GM18519 (cell line): ENCODE measurements around the gene HTR2C.
"Not testable (repeated sequence)": the region's sequence is repeated elsewhere in the genome, so short reads cannot be mapped to it uniquely, and the experiment has no call there.

Source experiments
- ATAC-seq: cut with Tn5 transposase; IDR thresholded peaks from one replicate; pipeline ENCODE4 v1.9.1; 2021; ENCODE audit warnings: mild to moderate bottlenecking, moderate library complexity; ENCODE audit not compliant: unreplicated experiment, low FRiP score

Gene HTR2C

DNA sequence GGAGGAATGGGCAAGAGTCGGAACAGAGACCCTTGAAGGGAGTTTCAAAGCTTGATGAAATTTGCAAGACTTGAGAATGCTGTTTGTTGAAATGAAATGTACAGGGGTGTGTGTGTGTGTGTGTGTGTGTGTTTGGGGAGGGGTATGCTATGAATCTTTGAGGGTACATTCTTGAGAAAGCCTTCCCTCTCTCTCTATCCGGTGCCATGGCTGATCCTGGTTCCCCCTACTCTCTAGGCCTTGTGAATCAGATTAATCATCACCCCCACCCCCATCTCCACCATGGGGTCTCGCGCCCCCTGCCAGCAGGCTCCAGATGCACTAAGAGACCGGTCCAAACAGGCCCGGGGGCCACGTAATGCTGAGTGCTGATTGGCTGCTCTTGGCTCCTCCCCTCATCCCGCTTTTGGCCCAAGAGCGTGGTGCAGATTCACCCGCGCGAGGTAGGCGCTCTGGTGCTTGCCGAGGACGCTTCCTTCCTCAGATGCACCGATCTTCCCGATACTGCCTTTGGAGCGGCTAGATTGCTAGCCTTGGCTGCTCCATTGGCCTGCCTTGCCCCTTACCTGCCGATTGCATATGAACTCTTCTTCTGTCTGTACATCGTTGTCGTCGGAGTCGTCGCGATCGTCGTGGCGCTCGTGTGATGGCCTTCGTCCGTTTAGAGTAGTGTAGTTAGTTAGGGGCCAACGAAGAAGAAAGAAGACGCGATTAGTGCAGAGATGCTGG lies at the start of gene HTR2C:
Gene HTR2C, plus strand, starts transcription at position 441 of the 729 bp plus-strand sequence. CDS start 142,851 bp downstream, outside the sequence.
- ATAC-seq = no peak

DNA sequence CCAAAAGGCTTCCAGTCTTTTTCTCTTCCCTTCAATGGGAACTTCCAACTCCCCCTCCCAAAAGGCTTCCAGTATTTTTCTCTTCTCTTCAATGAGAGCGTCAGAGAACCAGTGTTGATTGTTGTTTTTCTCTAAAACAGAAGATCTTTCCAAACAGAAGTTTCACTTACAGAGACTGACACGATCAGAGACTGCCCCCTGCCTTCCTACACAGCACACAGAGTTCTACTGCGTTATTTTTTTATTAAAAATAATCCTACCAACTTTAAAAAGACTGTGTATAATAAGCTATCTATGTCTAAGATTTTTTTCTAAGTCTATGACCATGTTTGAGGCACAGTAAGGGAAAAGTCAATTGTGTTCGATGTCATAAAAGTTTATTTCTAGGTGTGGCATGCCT lies 3.5 kb upstream of the HTR2C start:
- no peak for ATAC-seq

DNA sequence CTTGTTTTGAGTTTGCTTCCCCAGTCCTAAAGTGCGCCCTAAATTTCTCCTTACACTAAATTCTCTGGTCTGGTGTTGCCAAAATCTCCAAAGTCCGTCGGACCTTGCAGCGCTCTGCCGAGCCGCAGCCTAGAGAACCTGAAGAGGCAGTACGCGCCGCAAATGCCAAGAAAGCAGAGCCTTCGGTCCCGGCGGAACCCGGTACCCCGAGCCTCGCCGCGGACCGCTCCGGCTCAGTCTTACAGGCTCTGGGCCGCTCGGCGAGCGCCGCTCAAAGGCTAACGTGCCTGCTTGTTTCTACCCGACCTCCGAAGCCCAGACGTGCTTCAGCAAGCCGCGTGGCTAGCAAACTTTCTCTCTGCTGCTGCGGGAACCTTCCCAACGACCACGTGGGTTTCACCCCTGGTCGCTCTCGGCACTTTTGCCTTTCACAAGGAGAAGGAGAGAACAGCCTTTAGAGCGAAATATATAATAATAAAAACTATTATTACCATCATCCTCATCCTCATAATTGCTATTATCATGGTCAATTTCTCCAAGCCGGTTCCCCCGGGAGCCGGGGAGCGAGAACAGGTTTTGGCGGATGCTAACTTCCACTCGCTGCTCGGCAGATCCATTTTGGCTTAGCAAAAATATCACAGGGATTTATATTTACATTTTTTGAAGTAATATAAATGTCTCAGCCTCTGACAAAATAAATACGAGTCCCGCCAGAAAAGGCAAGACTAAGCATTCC lies 2.2 kb upstream of the HTR2C start:
- no peak for ATAC-seq

GRCh38 chrX:114582264-114582632 lies 1.6 kb upstream of the HTR2C start:
- ATAC-seq = no peak

DNA sequence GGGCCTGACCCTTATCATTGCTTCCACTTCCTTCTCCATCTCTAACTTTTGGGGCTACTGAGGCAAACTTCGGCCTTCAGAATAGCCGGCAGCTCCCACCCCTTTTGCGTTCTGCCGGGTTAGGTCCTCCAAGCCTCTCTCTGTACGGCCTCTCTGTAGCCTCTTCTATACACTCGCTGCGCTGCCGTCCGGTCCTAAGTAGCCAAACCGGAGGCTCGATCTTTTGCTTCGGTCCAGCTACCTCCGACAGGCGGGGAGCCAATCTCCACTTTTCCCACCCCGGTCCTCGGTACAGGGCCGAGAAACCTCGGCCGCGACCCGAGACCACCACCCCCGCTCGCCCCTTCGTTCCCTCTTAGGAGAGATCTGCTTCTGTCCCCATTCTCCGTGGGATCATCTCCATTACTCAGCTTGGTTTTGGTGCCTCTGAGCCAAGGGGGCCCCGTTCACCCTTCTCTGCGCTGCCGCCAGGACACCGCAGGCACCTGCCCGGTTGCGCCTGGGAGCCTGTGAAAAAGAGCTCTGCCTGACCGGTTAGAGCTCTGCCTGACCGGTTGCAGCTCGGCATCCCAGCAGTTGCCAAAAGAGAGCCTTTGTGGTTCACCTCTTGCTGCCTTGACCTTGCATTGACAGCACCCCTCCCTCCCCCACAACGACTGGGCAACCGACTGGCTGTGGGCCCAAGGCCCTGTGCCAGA lies 1.0 kb upstream of the HTR2C start:
- no peak for ATAC-seq

GRCh38 chrX:114584375-114584943 lies 573 bp downstream of the HTR2C start:
- no peak for ATAC-seq

- ATAC-seq = no peak
These were observed 1.3 kb downstream of the HTR2C start for GRCh38 chrX:114584983-114585842.

- ATAC-seq = no peak
These were observed 7.2 kb downstream of the HTR2C start for GRCh38 chrX:114591121-114591520.

DNA sequence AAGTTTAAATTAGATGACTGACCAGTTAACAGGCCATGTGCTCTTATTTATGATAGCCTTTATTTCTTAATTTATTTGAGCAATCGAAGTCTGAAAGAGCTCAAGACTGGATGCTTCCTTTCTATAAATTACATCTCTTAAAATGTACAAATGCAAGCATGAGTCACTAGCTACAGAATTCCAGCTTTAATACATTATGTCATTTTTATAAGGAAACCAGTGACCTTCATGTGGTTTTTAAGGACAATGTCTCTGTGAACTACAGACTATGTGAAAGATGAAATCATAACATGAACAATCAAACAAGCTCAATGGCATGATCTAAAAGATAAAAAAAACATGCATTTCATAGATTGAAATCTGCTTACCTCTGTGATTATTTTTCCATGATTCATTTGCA lies 15.4 kb downstream of the HTR2C start:
- no peak for ATAC-seq

DNA sequence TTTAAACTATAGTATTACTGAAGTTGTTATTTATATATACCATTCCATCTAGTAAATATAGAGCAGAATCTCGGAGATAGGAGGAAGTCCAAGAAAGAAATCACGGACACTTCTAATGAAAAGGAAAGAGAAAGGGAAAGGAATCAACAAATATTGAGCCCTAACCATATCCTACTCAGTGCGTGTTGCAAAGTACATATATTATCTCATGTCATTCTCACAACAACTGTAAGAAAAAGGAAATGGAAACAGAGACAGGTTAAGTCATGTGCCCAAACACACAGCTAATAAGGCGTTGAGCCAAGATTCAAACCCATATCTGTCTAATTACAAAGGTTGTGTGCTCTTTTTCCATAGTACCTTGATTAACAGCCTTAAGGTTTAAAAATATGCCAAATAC lies 16.0 kb downstream of the HTR2C start:
- no peak for ATAC-seq

DNA sequence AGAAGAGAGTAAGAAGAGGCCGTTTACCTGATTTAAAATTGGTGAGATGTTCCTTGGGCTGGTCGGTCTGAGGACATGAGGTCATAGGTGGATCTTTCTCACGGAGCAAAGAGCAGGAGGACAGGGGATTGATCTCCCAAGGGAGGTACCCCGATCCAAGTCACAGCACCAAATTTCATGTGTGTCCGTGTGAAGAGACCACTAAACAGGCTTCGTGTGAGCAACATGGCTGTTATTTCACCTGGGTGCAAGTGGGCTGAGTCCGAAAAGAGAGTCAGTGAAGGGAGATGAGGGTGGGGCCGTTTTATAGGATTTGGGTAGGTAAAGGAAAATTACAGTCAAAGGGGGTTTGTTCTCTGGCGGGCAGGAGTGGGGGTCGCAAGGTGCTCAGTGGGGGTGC lies 22.7 kb downstream of the HTR2C start:
- ATAC-seq = not testable (repeated sequence)

DNA sequence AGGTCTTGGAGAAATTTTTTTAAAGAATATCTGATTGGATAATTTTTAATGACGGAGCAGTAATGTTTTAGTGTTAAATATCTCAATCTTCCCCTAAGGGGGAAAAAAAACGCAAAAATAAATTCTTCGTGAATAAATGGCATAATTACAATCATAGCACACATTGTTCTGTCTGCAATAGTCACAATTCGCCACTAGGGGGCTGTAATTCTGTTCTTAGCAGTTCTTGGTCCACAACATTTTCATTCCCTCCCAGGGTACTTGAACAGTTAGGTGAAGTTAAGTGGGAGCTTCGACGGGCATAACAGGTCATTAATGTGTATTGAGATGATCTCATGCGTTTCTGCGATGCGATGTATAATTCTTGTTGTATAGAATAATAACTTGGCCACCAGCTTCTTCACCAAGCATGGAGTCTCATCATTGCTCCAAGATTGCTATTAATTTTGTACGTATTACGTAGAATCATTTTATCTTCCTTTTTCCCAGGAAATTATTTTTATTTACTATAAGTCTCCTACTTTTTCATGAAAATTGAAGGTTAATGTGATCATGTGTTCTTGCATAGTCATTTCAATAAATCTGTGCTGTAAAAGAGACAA lies 27.2 kb downstream of the HTR2C start:
- peak; percentile 79 for ATAC-seq

- ATAC-seq = no peak
These were observed 31.9 kb downstream of the HTR2C start for GRCh38 chrX:114615765-114616164.

DNA sequence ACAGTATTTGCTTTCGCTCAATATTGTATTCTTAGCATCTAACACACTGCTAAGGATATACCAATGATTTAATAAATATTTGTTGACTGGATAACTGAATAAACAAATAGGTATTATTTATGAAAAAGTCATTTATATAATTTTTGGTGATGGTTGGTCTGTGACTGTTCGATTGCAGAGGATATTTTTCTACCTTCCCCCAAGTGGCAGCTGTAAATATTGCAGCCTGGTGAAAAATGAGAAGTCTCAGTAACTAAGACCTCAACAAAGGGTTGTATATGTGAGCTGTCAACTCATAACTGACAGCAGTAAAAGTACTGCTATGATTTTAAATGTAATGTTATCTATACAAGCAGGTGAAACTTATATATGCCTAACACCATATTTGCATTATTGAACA lies 36.0 kb downstream of the HTR2C start:
- peak; percentile 84 for ATAC-seq

DNA sequence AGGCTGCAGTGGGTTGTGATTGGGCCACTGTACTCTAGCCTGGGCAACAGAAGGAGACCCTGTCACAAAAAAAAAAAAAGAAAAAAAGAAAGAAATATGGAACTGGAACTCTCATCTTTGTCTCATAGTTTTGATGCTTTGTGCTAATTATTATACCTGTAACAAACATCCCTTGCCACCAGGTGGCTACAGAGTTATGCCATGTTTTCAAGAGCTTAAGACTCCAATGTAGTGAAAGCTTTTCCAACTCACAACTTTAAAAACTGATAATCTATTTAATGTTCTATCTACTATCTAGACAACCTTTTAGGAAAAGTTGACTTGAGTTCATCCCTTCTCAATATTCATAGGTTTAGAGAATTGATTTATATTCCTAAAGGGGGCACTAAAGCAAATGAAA lies 42.4 kb downstream of the HTR2C start:
- ATAC-seq = no peak

DNA sequence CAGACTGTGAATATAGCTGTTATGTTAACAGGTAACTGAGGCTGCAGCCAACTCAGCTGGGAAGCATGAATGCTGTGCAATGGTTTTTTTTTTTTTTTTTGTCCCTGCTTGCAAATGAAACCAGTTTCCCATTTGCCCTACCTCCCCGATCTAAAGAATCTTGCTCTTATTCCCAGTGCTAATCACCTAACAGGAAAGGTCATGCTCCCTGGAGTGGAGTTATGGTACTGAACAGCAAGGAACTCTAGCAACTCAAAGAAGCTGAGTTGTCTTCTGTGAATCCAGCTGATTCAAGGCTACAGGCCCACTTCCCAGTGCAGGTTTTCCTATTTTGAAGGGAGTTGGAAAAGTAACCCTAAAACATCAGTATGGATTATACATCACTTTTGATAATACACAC lies 52.1 kb downstream of the HTR2C start:
- no peak for ATAC-seq

DNA sequence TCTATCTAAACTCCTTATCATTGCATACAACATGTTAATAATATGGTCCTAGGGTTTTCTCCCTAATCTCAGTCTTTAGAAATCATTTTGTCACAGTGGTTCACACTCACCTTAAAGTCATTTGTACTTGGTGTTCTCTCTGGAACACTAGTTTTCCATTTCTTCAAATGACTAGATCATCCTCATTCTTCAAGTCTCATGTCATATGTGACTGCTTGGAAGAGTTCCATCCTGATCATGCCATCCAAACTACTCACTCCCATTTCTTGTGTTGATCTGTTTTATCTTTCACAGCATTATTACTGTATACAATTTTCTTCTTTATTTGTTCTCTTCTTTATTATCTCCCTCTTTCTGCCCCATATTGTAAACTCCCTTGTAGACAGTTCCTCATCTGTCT lies 66.5 kb downstream of the HTR2C start:
- ATAC-seq = no peak

- ATAC-seq = no peak
These were observed 91.5 kb downstream of the HTR2C start for GRCh38 chrX:114675365-114675764.

- ATAC-seq = not testable (repeated sequence)
These were observed 116.6 kb downstream of the HTR2C start for GRCh38 chrX:114700533-114700932.

DNA sequence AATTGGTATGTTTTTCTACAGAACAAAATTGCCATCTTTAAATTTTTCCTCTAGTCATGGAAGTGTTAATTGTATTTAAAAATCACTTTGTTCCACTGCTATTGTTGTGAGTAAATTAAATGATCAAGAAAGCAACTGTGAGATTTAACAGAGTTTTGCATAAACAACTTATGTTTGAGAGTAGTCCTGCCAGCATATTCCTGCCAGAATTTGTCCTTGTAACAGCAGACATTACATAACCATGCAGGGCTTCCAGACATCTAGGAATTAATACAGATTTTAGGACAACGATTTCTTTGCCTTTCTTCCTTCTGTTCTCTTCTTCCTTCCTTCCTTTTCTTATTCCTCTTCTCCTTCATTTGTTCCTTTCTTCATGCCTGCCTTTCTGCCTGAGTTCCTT lies 125.5 kb downstream of the HTR2C start:
- no peak for ATAC-seq
